ENCODE results near the gene EPS8L3. TPM values are rescaled to one million over a fixed set of nuclear protein-coding genes. Genes with fewer than 3 reads are reported as not detected.

The EPS8L3 gene
- total and polyA plus RNA-seq, 9 of the 15 experiments (the other 6 are each of a cell fraction or from before 2014, with no cell fraction given) = 0.09 to 0.42 (median 0.14) TPM; not detected in 5

GRCh38 chr1:109776911-109777310 lies 13.2 kb upstream of the EPS8L3 start (continued):
- TF ChIP-seq SLC30A9 (CRISPR knock-in tag; IDR thresholded peaks at IDR 0.05) = no peak
- TF ChIP-seq COPS2 (conservative IDR thresholded peaks at IDR 0.05) = no peak
- TF ChIP-seq ZNF764 (CRISPR knock-in tag; IDR thresholded peaks at IDR 0.05; ENCODE audit: low read depth) = no peak
- TF ChIP-seq RAD21 (CRISPR knock-in tag; conservative IDR thresholded peaks at IDR 0.05 in 1 of 2, IDR thresholded peaks at IDR 0.05 in 1 of 2) = peak; percentile 100
- no peak for TF ChIP-seq PCBP1 (IDR thresholded peaks at IDR 0.05; ENCODE audit: low read depth, low read length, poor library complexity, severe bottlenecking)
- no peak for TF ChIP-seq ZNF407 (IDR thresholded peaks at IDR 0.05; ENCODE audit: low read depth)
- TF ChIP-seq POLR2G (IDR thresholded peaks at IDR 0.05; ENCODE audit: low read depth, low read length) = no peak
- TF ChIP-seq NFRKB (IDR thresholded peaks at IDR 0.05; ENCODE audit: low read depth) = no peak
- TF ChIP-seq TAF15 (IDR thresholded peaks at IDR 0.05; ENCODE audit: low read depth, low read length) = no peak
- TF ChIP-seq ZNF780A (CRISPR knock-in tag; IDR thresholded peaks at IDR 0.05) = no peak
- TF ChIP-seq GABPB1 (CRISPR knock-in tag; IDR thresholded peaks at IDR 0.05) = peak; percentile 48; the same call in 1 of the 2 replicates
- no peak for TF ChIP-seq ZNF280B (CRISPR knock-in tag; IDR thresholded peaks at IDR 0.05)
- TF ChIP-seq PURB (CRISPR knock-in tag; IDR thresholded peaks at IDR 0.05; ENCODE audit: low read depth) = no peak
- TF ChIP-seq ARID3A (IDR thresholded peaks at IDR 0.05; ENCODE audit: borderline replicate concordance, low read depth, low read length) = no peak
- TF ChIP-seq ZBED1 (IDR thresholded peaks at IDR 0.05) = no peak
- TF ChIP-seq NFIC (IDR thresholded peaks at IDR 0.05) = 0 out of 2 replicates have a peak, but pooled peaks have one; percentile 26
- TF ChIP-seq ZNF785 (CRISPR knock-in tag; IDR thresholded peaks at IDR 0.05) = no peak
- no peak for TF ChIP-seq SNIP1 (IDR thresholded peaks at IDR 0.05; ENCODE audit: low read depth)
- TF ChIP-seq DMBX1 (CRISPR knock-in tag; IDR thresholded peaks at IDR 0.05; ENCODE audit: borderline replicate concordance) = no peak
